SKM-1 (cell line): ENCODE measurements around the gene ZSCAN2.

Experiments
- DNase-seq: peaks from one replicate; lab custom pipeline; 2025; ENCODE audit not compliant: unreplicated experiment; lab: John Stamatoyannopoulos, UW

Gene ZSCAN2

DNA sequence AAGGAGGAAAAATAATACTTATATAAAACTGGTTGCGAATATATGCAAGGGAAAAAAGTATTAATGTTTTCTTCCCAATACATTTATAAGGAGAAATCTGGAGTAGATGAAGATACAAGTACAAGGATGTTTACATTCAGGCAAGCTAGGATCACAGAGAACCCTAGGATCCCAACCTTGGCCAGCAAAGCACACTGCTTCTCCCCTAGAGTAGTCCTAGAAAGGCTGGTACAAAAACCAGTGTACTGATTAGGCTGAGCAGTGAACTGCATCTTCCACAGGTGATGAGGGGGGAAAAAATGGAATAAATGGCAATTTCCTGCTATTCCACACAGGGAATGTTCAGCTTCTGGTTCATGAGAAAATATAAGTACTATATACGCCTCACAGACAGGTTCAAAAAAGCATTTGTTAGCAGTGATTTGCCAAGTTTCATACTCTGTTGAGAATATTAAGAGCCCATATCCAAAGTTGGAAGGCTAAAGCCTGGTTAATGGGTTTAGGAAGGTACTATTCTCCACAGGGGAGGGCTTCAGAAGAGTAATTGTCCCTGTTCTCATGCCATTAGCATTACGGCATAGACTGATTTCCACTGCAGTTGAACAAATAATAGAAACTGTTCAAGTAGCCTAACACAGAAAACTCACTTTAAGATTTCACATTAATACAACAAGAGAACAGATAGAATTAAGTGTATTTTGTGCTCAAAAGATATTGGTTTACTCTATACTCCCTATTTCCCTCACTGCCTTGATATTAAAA is 67.6 kb downstream of the ZSCAN2 start:
- no peak for DNase-seq

GRCh38 chr15:84669726-84670125 is 68.9 kb downstream of the ZSCAN2 start:
- no peak for DNase-seq

GRCh38 chr15:84671211-84671610 is 70.4 kb downstream of the ZSCAN2 start:
- DNase-seq: no peak
